Liver (tissue), 9 donors: ENCODE measurements around the gene LAMB3. TPM values are rescaled to one million over a fixed set of nuclear protein-coding genes. Genes with fewer than 3 reads are reported as not detected.

Source experiments
- DNase-seq: peaks from one replicate; pipeline ENCODE4 v3.0.0-alpha.2; 2017; ENCODE audit warnings: low spot score
- H3K27ac ChIP-seq, 2 donors: one replicate each; pipeline ENCODE4 v1.7.0; 2013; ENCODE audit warnings: inconsistent platforms in 2 of 2, low read length in 2 of 2, control low read depth in 1 of 2, low read depth in 1 of 2, mild to moderate bottlenecking in 1 of 2
- H3K27me3 ChIP-seq, 4 donors: one replicate each; pipeline versions ENCODE4 v1.6.1 to v1.7.0; 2013; ENCODE audit warnings: low read length in 3 of 4, inconsistent platforms in 1 of 4, mild to moderate bottlenecking in 1 of 4, moderate library complexity in 1 of 4; ENCODE audit not compliant: control insufficient read depth in 4 of 4, insufficient read depth in 4 of 4
- H3K36me3 ChIP-seq, 4 donors: one replicate each; pipeline versions ENCODE4 v1.6.1 to v1.7.0; 2013; ENCODE audit warnings: low read length in 3 of 4, mild to moderate bottlenecking in 3 of 4, low read depth in 1 of 4, moderate library complexity in 1 of 4; ENCODE audit not compliant: control insufficient read depth in 4 of 4, insufficient read depth in 3 of 4
- H3K4me1 ChIP-seq, 4 donors: one replicate each; pipeline versions ENCODE4 v1.6.1 to v1.7.0; 2013; ENCODE audit warnings: low read length in 3 of 4, mild to moderate bottlenecking in 3 of 4, moderate library complexity in 1 of 4; ENCODE audit not compliant: control insufficient read depth in 4 of 4, insufficient read depth in 4 of 4
- H3K4me3 ChIP-seq, 3 donors: one replicate each; pipeline versions ENCODE4 v1.6.1 to v1.7.0; 2013; ENCODE audit warnings: low read length in 3 of 3, control low read depth in 1 of 3, low read depth in 1 of 3, mild to moderate bottlenecking in 1 of 3
- H3K9ac ChIP-seq, 2 donors: one replicate each; pipeline ENCODE4 v1.7.0; 2013; ENCODE audit warnings: low read length in 2 of 2, mild to moderate bottlenecking in 2 of 2, moderate library complexity in 2 of 2, control low read depth in 1 of 2, low read depth in 1 of 2
- H3K9me3 ChIP-seq, 4 donors: one replicate each; pipeline versions ENCODE4 v1.6.1 to v1.7.0; 2013; ENCODE audit warnings: low read length in 3 of 4; ENCODE audit not compliant: control insufficient read depth in 4 of 4
- ATF3 ChIP-seq: IDR thresholded peaks from 2 replicates; pipeline ENCODE4 v1.6.1; 2016; ENCODE audit warnings: antibody characterized with exemption
- EGR1 ChIP-seq, 2 donors: IDR thresholded peaks; 2 replicates each; pipeline ENCODE4 v1.6.1; 2016 to 2018; ENCODE audit warnings: antibody characterized with exemption in 2 of 2, low read depth in 2 of 2
- FOXA1 ChIP-seq: IDR thresholded peaks from 2 replicates; pipeline ENCODE4 v1.6.1; 2016; ENCODE audit warnings: antibody characterized with exemption
- FOXA2 ChIP-seq: IDR thresholded peaks from 2 replicates; pipeline ENCODE4 v1.6.1; 2016; ENCODE audit warnings: antibody characterized with exemption
- GABPA ChIP-seq, 2 donors: IDR thresholded peaks in 1 of 2; conservative IDR thresholded peaks in 1 of 2; 2 replicates each; pipeline ENCODE4 v1.6.1; 2016; ENCODE audit warnings: antibody characterized with exemption in 2 of 2, mild to moderate bottlenecking in 1 of 2, moderate library complexity in 1 of 2
- HNF4A ChIP-seq, 2 donors: conservative IDR thresholded peaks; 2 replicates each; pipeline ENCODE4 v1.6.1; 2016; ENCODE audit warnings: antibody characterized with exemption in 2 of 2, mild to moderate bottlenecking in 2 of 2
- HNF4G ChIP-seq: IDR thresholded peaks from 2 replicates; pipeline ENCODE4 v1.6.1; 2016; ENCODE audit warnings: antibody characterized with exemption
- JUND ChIP-seq, 2 donors: IDR thresholded peaks; 2 replicates each; pipeline ENCODE4 v1.6.1; 2016; ENCODE audit warnings: antibody characterized with exemption in 2 of 2
- MAX ChIP-seq: IDR thresholded peaks from 2 replicates; pipeline ENCODE4 v1.6.1; 2016; ENCODE audit warnings: antibody characterized with exemption
- NR2F2 ChIP-seq: IDR thresholded peaks from 2 replicates; pipeline ENCODE4 v1.6.1; 2016; ENCODE audit warnings: antibody characterized with exemption
- RAD21 ChIP-seq, 2 donors: IDR thresholded peaks; 2 replicates each; pipeline ENCODE4 v1.6.1; 2016; ENCODE audit warnings: antibody characterized with exemption in 2 of 2, mild to moderate bottlenecking in 2 of 2
- REST ChIP-seq: IDR thresholded peaks from 2 replicates; pipeline ENCODE4 v1.6.1; 2016; ENCODE audit warnings: antibody characterized with exemption, mild to moderate bottlenecking
- RXRA ChIP-seq, 2 donors: IDR thresholded peaks; 2 replicates each; pipeline ENCODE4 v1.6.1; 2017 to 2018; ENCODE audit warnings: antibody characterized with exemption in 2 of 2, mild to moderate bottlenecking in 1 of 2
- SP1 ChIP-seq: IDR thresholded peaks from 2 replicates; pipeline ENCODE4 v1.6.1; 2018; ENCODE audit warnings: antibody characterized with exemption, mild to moderate bottlenecking
- TAF1 ChIP-seq: conservative IDR thresholded peaks from 2 replicates; pipeline ENCODE4 v1.6.1; 2016; ENCODE audit warnings: antibody characterized with exemption, mild to moderate bottlenecking
- YY1 ChIP-seq: IDR thresholded peaks from 2 replicates; pipeline ENCODE4 v1.6.1; 2016; ENCODE audit warnings: antibody characterized with exemption, mild to moderate bottlenecking
- ZBTB33 ChIP-seq: IDR thresholded peaks from 2 replicates; pipeline ENCODE4 v1.6.1; 2016; ENCODE audit warnings: antibody characterized with exemption
- WGBS: extraction: QIAGEN DNeasy Blood & Tissue Kit; methylation state at CpG from one replicate; pipeline ENCODE4 v1.1.7; 2013; 5-methylcytosine and 5-hydroxymethylcytosine counted together
- polyA plus RNA-seq, 2 donors: library from polyadenylated mRNA; stranded (reverse) in 1 of 2; unstranded in 1 of 2; fragments of 200-250 nt in 1 of 2; fragments of >200 nt in 1 of 2; fragmentation: Nextera tagmentation in 1 of 2; extraction: Ambion mirVana in 1 of 2; gene quantifications; one replicate each; pipeline versions ENCODE4 v1.2.1 to v1.2.3, GENCODE V29; 2013 to 2015
- total RNA-seq, 2 donors: library from RNA; depleted of rRNA; stranded (reverse); fragments of >200 nt; gene quantifications; one replicate each; pipeline ENCODE4 v1.2.3, GENCODE V29; 2014
- TF ChIP-seq, protein P1 (sequence below): fragments of 150-350 bp; IDR thresholded peaks from 2 replicates; pipeline ENCODE4 v1.5.1; 2017; ENCODE audit warnings: improper control_type of control experiment, low read depth, low read length; ENCODE audit not compliant: missing input control
- donor health status: healthy.
- donor health status: healthy.
- donor health status: healthy.
- donor health status: healthy.
- donor health status: healthy.

LAMB3 gene
- total and polyA plus RNA-seq, 4 donors, result 1.3 to 9.1 (median 5.6) TPM

GRCh38 chr1:209618291-209618690 is 33.9 kb downstream of the LAMB3 start (continued):
- TF ChIP-seq, protein P1, sequence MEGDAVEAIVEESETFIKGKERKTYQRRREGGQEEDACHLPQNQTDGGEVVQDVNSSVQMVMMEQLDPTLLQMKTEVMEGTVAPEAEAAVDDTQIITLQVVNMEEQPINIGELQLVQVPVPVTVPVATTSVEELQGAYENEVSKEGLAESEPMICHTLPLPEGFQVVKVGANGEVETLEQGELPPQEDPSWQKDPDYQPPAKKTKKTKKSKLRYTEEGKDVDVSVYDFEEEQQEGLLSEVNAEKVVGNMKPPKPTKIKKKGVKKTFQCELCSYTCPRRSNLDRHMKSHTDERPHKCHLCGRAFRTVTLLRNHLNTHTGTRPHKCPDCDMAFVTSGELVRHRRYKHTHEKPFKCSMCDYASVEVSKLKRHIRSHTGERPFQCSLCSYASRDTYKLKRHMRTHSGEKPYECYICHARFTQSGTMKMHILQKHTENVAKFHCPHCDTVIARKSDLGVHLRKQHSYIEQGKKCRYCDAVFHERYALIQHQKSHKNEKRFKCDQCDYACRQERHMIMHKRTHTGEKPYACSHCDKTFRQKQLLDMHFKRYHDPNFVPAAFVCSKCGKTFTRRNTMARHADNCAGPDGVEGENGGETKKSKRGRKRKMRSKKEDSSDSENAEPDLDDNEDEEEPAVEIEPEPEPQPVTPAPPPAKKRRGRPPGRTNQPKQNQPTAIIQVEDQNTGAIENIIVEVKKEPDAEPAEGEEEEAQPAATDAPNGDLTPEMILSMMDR, result no peak
- TF ChIP-seq MAX (no peak), RAD21 (IDR thresholded peaks at IDR 0.05) (no peak), ATF3 (no peak)

DNA sequence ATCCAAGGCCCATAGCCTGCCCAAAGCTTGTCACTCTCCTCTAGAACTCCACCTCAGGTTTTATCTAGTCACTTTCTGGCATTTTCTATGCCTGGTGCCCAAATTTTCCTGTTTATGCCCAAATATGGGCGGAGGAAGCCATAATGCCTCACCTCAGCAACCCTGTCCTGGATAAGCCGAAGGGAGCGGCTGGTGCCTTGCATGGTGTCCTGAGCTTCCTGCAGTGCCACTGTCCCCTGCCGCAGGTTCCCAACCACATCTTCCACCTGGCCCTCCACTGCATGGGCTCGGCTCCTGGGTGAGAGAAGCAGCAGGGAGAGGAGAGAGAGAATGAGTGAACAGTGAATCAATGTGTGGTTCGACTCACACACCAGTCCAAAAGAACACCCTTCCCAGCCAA is 34.5 kb downstream of the LAMB3 start:
- H3K4me1 ChIP-seq, result peaks cover 0 to 5% (median 2%) of the 10 kb centered on the region in 4 donors
- WGBS, result 93% methylated on average over 6 of the region's 6 CpGs
- no peak for DNase-seq
- TF ChIP-seq GABPA (IDR thresholded peaks at IDR 0.05 in 1 of 2, conservative IDR thresholded peaks at IDR 0.05 in 1 of 2) (no peak), MAX (no peak), RXRA (IDR thresholded peaks at IDR 0.05) (no peak), RAD21 (IDR thresholded peaks at IDR 0.05) (no peak), TAF1 (no peak), HNF4A (conservative IDR thresholded peaks at IDR 0.05) (no peak), YY1 (no peak), SP1 (no peak), NR2F2 (no peak), FOXA2 (no peak), JUND (IDR thresholded peaks at IDR 0.05) (no peak), FOXA1 (no peak), REST (no peak), HNF4G (no peak), ATF3 (no peak), ZBTB33 (no peak), EGR1 (IDR thresholded peaks at IDR 0.05; ENCODE audit: low read depth in 2 of 2) (no peak)
- TF ChIP-seq, protein P1, result no peak
- H3K36me3 ChIP-seq, result peaks cover 0 to 4% (median under 1%) of the 10 kb centered on the region in 4 donors
- H3K9ac ChIP-seq, result no peak overlapping the region
- no peaks in the 10 kb centered on the region for H3K9me3 ChIP-seq
- no peaks in the 10 kb centered on the region for H3K27me3 ChIP-seq
- no peak overlapping the region for H3K4me3 ChIP-seq
- no peak overlapping the region for H3K27ac ChIP-seq
